Neural crest cell (in vitro differentiated cells): ENCODE measurements around the gene NFATC1. TPM values are rescaled to one million over a fixed set of nuclear protein-coding genes. Genes with fewer than 3 reads are reported as not detected.

ENCODE experiments used
- DNase-seq: peaks from one replicate; pipeline ENCODE4 v3.0.0; 2021; ENCODE audit warnings: low read depth, mixed read lengths, low spot score
- H3K27ac Mint-ChIP-seq: one replicate; pipeline ENCODE4 v1.8.0; 2021; ENCODE audit warnings: mild to moderate bottlenecking, mixed read lengths; ENCODE audit not compliant: unreplicated experiment
- H3K27me3 Mint-ChIP-seq: 2 replicates; pipeline ENCODE4 v1.8.0; 2021; ENCODE audit warnings: low read depth, mild to moderate bottlenecking, mixed read lengths
- H3K36me3 Mint-ChIP-seq: 2 replicates; pipeline ENCODE4 v1.8.0; 2021; ENCODE audit warnings: low read depth, mild to moderate bottlenecking, mixed read lengths
- H3K4me1 Mint-ChIP-seq: 2 replicates; pipeline ENCODE4 v1.8.0; 2021; ENCODE audit warnings: mixed read lengths
- H3K4me3 Mint-ChIP-seq: one replicate; pipeline ENCODE4 v1.8.0; 2021; ENCODE audit warnings: mild to moderate bottlenecking, mixed read lengths
- H3K9me3 Mint-ChIP-seq: 2 replicates; pipeline ENCODE4 v1.8.0; 2021; ENCODE audit warnings: mixed read lengths
- total RNA-seq: library from RNA; stranded (reverse); gene quantifications from 2 replicates; pipeline ENCODE4 v1.2.1, GENCODE V29; 2021
- TF ChIP-seq, protein P1 (sequence below): fragments of 200-600 bp; sonication (generic); conservative IDR thresholded peaks from 2 replicates; pipeline ENCODE4 v1.5.0; 2021; ENCODE audit warnings: antibody characterized with exemption, mild to moderate bottlenecking

Gene NFATC1
- total RNA-seq, 1 donor from 2014 or later, result 2.4 TPM

DNA sequence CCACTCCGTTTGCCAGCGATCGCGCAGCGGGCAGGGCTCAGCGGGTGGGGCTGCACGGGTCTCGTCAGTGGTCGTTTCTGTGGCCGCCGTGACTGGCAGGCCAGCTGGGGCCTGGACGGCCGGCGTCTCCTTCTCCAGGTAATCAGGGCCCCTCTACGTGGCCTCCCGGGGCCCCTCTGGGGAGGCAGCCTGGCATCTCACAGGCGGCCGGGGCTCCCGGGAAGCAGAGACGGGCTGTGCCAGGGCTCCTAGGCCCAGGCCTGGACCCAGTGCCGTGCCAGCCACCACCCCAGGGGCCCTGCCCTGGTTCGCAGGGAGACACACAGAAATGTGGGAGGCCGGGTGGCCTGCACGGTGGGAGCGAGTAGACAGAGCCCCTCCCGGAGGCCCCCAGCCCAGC lies 59.5 kb downstream of the NFATC1 start:
- Mint-ChIP-seq H3K9me3 (no peaks in the 10 kb centered on the region), H3K4me3 (no peak overlapping the region), H3K36me3 (no peaks in the 10 kb centered on the region), H3K27ac (no peak overlapping the region), H3K4me1 (peaks cover 15% of the 10 kb centered on the region), H3K27me3 (no peaks in the 10 kb centered on the region)
- TF ChIP-seq, protein P1, sequence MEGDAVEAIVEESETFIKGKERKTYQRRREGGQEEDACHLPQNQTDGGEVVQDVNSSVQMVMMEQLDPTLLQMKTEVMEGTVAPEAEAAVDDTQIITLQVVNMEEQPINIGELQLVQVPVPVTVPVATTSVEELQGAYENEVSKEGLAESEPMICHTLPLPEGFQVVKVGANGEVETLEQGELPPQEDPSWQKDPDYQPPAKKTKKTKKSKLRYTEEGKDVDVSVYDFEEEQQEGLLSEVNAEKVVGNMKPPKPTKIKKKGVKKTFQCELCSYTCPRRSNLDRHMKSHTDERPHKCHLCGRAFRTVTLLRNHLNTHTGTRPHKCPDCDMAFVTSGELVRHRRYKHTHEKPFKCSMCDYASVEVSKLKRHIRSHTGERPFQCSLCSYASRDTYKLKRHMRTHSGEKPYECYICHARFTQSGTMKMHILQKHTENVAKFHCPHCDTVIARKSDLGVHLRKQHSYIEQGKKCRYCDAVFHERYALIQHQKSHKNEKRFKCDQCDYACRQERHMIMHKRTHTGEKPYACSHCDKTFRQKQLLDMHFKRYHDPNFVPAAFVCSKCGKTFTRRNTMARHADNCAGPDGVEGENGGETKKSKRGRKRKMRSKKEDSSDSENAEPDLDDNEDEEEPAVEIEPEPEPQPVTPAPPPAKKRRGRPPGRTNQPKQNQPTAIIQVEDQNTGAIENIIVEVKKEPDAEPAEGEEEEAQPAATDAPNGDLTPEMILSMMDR, result no peak
- no peak for DNase-seq

DNA sequence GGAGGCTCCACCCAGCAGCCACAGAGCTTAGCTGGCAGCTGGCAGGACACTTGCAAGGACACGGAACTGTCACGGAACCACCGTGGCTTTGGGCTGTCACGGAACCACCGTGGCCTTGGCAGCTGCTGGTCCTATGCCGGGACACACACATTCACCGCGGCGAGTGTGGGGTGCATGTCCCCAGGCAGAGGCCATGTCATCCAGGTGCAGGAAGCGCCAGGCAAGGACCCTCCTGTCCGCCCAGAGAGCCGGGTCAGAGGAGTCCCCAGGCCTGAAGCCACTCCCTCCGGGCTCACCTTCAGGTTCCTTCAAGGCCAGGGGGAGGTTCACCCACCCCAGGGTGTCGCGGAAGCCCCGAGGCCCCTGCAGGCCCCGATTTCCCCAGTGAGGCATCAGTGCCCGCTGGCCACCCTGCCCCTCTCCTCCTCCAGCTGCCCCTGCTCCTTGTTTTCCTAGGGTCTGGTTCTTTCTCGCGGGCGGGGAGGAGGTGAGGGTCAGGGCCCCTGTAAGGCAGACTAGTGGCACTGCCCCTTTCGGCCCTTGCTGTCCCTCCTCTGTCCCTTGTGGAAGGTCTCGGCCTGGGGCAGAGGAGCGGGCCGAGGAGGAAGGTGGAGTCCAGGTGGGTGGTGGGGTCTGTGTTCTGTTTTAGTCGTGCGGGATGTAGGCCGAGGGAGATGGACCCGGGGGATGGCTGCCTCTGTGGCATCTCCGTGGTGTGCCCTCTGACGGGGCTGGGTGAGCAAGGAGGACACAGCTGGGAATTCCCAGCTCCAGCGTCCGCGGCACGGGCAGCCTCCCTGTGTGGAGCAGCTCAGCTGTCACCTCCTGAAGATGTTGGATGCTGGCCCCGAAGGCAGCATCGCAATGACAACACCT lies 60.6 kb downstream of the NFATC1 start:
- no peak for DNase-seq
- Mint-ChIP-seq H3K9me3 (no peaks in the 10 kb centered on the region), H3K4me1 (peaks cover 18% of the 10 kb centered on the region), H3K4me3 (no peak overlapping the region), H3K27me3 (no peaks in the 10 kb centered on the region), H3K36me3 (no peaks in the 10 kb centered on the region), H3K27ac (no peak overlapping the region)
- TF ChIP-seq, protein P1, result no peak

DNA sequence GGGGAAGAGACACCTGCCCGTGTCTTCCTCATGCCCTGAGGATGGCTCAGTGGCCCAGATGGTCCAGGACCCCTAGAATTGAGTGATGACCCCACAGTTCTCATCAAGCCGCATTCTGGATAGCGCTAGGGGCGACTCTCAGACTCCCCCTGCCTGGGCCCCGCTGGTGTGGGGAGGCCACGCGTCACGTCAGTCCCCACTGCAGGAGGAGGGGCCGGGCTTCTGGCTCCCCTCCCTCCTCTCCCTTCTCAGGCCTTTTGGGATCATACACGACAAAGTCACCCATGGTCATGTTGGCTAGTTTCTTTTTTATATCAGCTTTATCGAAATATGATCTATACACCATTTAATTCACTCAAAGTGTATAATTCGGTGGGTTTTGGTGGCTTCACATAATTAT lies 61.5 kb downstream of the NFATC1 start:
- Mint-ChIP-seq H3K27me3 (no peaks in the 10 kb centered on the region), H3K9me3 (no peaks in the 10 kb centered on the region), H3K4me1 (peaks cover 18% of the 10 kb centered on the region), H3K36me3 (no peaks in the 10 kb centered on the region), H3K27ac (no peak overlapping the region), H3K4me3 (no peak overlapping the region)
- no peak for DNase-seq
- TF ChIP-seq, protein P1, result no peak

DNA sequence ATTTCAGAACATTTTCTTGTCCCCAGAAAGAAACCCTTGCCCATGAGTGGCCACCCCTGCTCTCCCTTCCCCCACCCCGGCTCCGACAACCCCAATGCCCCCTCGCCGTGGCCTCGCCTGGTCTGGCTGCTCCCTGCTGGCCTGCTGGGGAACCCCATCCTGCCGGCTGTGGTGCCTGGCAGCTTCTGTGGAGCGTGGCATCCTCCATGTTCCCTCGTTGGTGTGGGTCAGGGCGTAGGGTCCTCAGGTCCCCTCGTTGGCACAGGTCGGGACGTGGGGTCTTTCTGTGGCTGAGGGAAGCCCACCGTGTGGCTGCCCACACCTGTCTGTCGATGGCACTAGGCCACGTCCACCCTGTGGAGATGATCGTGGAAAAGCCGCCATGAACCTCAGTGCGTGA lies 61.9 kb downstream of the NFATC1 start:
- H3K27ac Mint-ChIP-seq, result no peak overlapping the region
- H3K9me3 Mint-ChIP-seq, result no peaks in the 10 kb centered on the region
- H3K27me3 Mint-ChIP-seq, result no peaks in the 10 kb centered on the region
- no peak for DNase-seq
- H3K36me3 Mint-ChIP-seq, result no peaks in the 10 kb centered on the region
- peaks cover 18% of the 10 kb centered on the region for H3K4me1 Mint-ChIP-seq
- H3K4me3 Mint-ChIP-seq, result no peak overlapping the region
- TF ChIP-seq, protein P1, result no peak

DNA sequence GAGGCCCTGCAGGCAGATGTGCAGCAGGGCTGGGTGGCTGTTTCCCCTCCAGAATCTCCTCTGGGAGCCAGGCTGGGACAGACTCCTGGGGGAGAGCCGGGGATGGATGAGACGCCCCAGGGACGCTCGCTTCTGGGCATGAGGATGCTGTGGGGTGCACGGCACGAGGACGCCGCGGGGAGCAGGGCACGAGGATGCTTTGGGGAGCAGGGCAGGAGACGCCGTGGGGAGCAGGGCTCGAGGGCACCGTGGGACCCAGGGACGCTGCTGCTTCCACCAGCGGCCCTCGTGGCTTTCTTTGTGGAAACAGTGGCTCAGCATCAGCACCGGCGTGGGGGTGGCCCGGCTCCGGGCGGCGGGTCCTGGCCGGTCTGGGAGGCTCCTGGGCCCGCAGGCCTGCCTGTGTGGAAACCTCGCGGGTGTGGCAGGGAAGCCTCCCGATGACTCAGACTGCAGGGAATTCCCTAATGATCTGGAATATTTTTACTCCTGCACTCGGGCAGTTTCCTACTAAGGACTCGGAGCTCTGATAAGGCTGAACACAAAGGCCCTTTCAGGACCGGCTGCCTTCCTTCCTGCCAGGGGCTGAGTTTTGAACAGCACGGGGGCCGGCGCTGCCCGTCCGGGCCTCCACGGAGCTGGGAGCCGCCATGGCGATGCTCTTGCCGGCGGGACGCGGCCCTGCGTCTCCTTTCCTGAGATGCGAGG lies 62.6 kb downstream of the NFATC1 start:
- H3K9me3 Mint-ChIP-seq, result no peaks in the 10 kb centered on the region
- no peak overlapping the region for H3K4me3 Mint-ChIP-seq
- no peaks in the 10 kb centered on the region for H3K27me3 Mint-ChIP-seq
- peak; percentile 32 for DNase-seq
- no peak overlapping the region for H3K27ac Mint-ChIP-seq
- H3K4me1 Mint-ChIP-seq, result peaks cover 18% of the 10 kb centered on the region
- no peaks in the 10 kb centered on the region for H3K36me3 Mint-ChIP-seq
- TF ChIP-seq, protein P1, result no peak
